Adrenal gland (tissue), 12 donors: ENCODE measurements around the gene PIK3R2. TPM values are rescaled to one million over a fixed set of nuclear protein-coding genes. Genes with fewer than 3 reads are reported as not detected.

Experiments
- DNase-seq, 7 donors: peaks; one replicate each; pipeline ENCODE4 v3.0.0-alpha.2; 2019 to 2020
- H3K27ac ChIP-seq, 5 donors: fragments of 200-600 bp; sonication (generic) in 4 of 5; 1 replicate in 3 of 5; 2 replicates in 2 of 5; pipeline versions ENCODE4 v1.5.1 to v1.8.0; 2016 to 2020; ENCODE audit warnings: mild to moderate bottlenecking in 1 of 5
- H3K27me3 ChIP-seq: fragments of 200-600 bp; 2 replicates; pipeline ENCODE4 v1.8.0; 2021
- H3K36me3 ChIP-seq, 2 donors: fragments of 200-600 bp; replicated peaks in 1 of 2; 1 replicate in 1 of 2; 2 replicates in 1 of 2; pipeline versions ENCODE4 v1.5.1 to v1.8.0; 2018 to 2022
- H3K4me1 ChIP-seq, 2 donors: fragments of 200-600 bp; replicated peaks in 1 of 2; 1 replicate in 1 of 2; 2 replicates in 1 of 2; pipeline versions ENCODE4 v1.5.1 to v1.8.0; 2018 to 2021
- H3K4me3 ChIP-seq, 4 donors: fragments of 200-600 bp; sonication (generic) in 3 of 4; one replicate each; pipeline ENCODE4 v1.5.1; 2016 to 2018
- H3K9me3 ChIP-seq, 3 donors: fragments of 200-600 bp; sonication (generic) in 1 of 3; replicated peaks in 1 of 3; 1 replicate in 2 of 3; 2 replicates in 1 of 3; pipeline versions ENCODE4 v1.5.1 to v1.8.0; 2016 to 2021
- CTCF ChIP-seq, 6 experiments: fragments of 450-650 bp in 4 of 6; fragments of 200-600 bp in 2 of 6; sonication (generic) in 1 of 6; IDR thresholded peaks; 1 replicate in 5 of 6; 2 replicates in 1 of 6; pipeline versions ENCODE4 v1.5.1 to v1.8.0; 2016 to 2021; ENCODE audit warnings: antibody characterized with exemption in 6 of 6, mild to moderate bottlenecking in 2 of 6, moderate library complexity in 1 of 6
- POLR2A ChIP-seq, 2 donors: fragments of 450-650 bp; IDR thresholded peaks; one replicate each; pipeline ENCODE4 v1.6.1; 2017; ENCODE audit warnings: antibody characterized with exemption in 2 of 2, mild to moderate bottlenecking in 2 of 2, moderate library complexity in 1 of 2
- WGBS, 4 donors: extraction: QIAGEN DNeasy Blood & Tissue Kit in 2 of 4; methylation state at CpG; one replicate each; pipeline versions ENCODE4 v1.1.5 to v1.1.7; 2013 to 2017; 5-methylcytosine and 5-hydroxymethylcytosine counted together
- intact Hi-C, 2 donors: fragments of 100-400 bp; cut with DNase I; formaldehyde crosslinking; loops; one replicate each; pipeline versions ENCODE4 v1.14.1 to v1.15.0; 2022 to 2023
- polyA plus RNA-seq, 3 donors: library from polyadenylated mRNA; stranded (reverse); fragments of 200-250 nt in 2 of 3; fragments of 350-450 nt in 1 of 3; fragmentation: Illumina TruSeq in 1 of 3; extraction: RNeasy Lipid Tissue Mini Kit (QIAGEN cat#74804) in 1 of 3; gene quantifications; one replicate each; pipeline ENCODE4 v1.2.3, GENCODE V29; 2013 to 2014
- small RNA-seq, 2 donors: library from RNA; depleted of rRNA; stranded (forward); fragments of <200 nt; gene quantifications; one replicate each; pipeline ENCODE3, GENCODE V24; 2016
- total RNA-seq, 9 donors: library from RNA; depleted of rRNA in 4 of 9; stranded (reverse); fragments of >200 nt in 4 of 9; fragments of 120-200 nt in 1 of 9; fragmentation: NEBNext Ultra II Directional in 1 of 9; extraction: Animal tissue kit (Norgen Biotek cat#: 25700) in 1 of 9; gene quantifications; one replicate each; pipeline versions ENCODE4 v1.1.0 to v1.2.4, GENCODE V29; 2013 to 2023
- donor health status: healthy with polysubstance abuse.
- donor health status: Bipolar disorder and iron deficiency.
- donor health status: DM: yes; HTN: yes; CAD: no.
- donor health status: DM: no; HTN: no; CAD: no.
- donor health status: DM: no; HTN: no; CAD: no.
- donor health status: DM: yes; HTN: yes; CAD: no.

PIK3R2 gene
- total and polyA plus RNA-seq, 12 donors: 6.7 to 124 (median 58.5) TPM

- Histone ChIP-seq H3K27ac (no peak overlapping the region), H3K4me3 (no peak overlapping the region), H3K4me1 (no peaks in the 10 kb centered on the region), H3K9me3 (no peaks in the 10 kb centered on the region), H3K27me3 (no peaks in the 10 kb centered on the region), H3K36me3 (no peaks in the 10 kb centered on the region)
- TF ChIP-seq CTCF (IDR thresholded peaks at IDR 0.05): no peak
- no peak for TF ChIP-seq POLR2A (IDR thresholded peaks at IDR 0.05)
- intact Hi-C loops: loop anchor here in 1 of 2 donors (5.0 kb wide), 1 partner anchor 41 kb away; a partner anchor contains a TSS
- DNase-seq: no peak
- WGBS, 4 donors: 86 to 94% (median 92%) methylated on average over 7 to 8 of the region's 8 CpGs
These were observed 63.8 kb downstream of the PIK3R2 start for GRCh38 chr19:18216789-18217188.

DNA sequence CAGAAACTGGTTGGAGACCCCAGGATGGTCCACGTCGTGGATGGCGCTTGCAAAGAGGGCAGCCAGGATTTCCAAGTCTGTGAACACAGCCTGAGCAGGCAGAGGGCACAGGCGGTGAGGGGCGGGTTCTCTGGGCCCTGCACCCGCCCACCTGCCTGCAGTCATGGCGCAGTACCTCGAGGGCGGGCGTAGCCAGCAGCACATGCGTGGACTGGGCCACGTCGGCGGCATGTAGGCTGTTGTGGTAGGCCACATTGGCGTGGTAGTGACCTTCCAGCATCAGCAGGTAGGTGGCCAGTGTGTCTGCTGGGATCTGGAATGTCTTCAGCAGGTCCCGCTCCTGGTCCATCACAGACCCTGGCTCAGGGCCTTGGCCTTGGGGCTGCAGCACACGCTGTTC, 65.2 kb downstream of the PIK3R2 start:
- Histone ChIP-seq H3K4me3 (no peak overlapping the region), H3K9me3 (no peaks in the 10 kb centered on the region), H3K27me3 (peaks cover 3% of the 10 kb centered on the region), H3K4me1 (no peaks in the 10 kb centered on the region), H3K27ac (no peak overlapping the region), H3K36me3 (no peaks in the 10 kb centered on the region)
- TF ChIP-seq POLR2A (IDR thresholded peaks at IDR 0.05) (no peak), CTCF (IDR thresholded peaks at IDR 0.05) (no peak)
- intact Hi-C loops: loop anchor here in 1 of 2 donors (5.0 kb wide), 1 partner anchor 39 kb away; a partner anchor contains a TSS
- no peak for DNase-seq
- 59 to 89% (median 83%) methylated on average over 4 to 17 of the region's 17 CpGs for WGBS, 4 donors

- H3K27ac ChIP-seq: no peak overlapping the region
- no peaks in the 10 kb centered on the region for H3K4me1 ChIP-seq
- H3K36me3 ChIP-seq: no peaks in the 10 kb centered on the region
- H3K27me3 ChIP-seq: peaks cover 3% of the 10 kb centered on the region
- intact Hi-C loops: loop anchor here in 1 of 2 donors (5.0 kb wide), 1 partner anchor 39 kb away; a partner anchor contains a TSS
- WGBS, 4 donors: 81 to 91% (median 83%) methylated on average over 3 of the region's 3 CpGs
- no peak overlapping the region for H3K4me3 ChIP-seq
- H3K9me3 ChIP-seq: no peaks in the 10 kb centered on the region
- TF ChIP-seq CTCF (IDR thresholded peaks at IDR 0.05) (no peak), POLR2A (IDR thresholded peaks at IDR 0.05) (no peak)
- no peak for DNase-seq
These were observed 65.6 kb downstream of the PIK3R2 start for GRCh38 chr19:18218600-18218999.

Small RNAs within 50 kb of the gene (small RNA-seq; reads per million reads assigned to genes)
- 0 reads per million in 2 donors for gene IFI30

Other genes starting within 250 kb of the PIK3R2 start
- 10 to 100 TPM; 25.8 to 70.0 (median 64.0) TPM for gene CCDC124, start 220.1 kb upstream of the PIK3R2 start, total RNA-seq
- gene CCDC124, start 220.1 kb upstream of the PIK3R2 start, polyA plus RNA-seq: 100 to 1,000 TPM in 2 of 3 donors, 10 to 100 TPM in 1; 11.3 to 143 (median 114) TPM
- 1 to 10 TPM in 1 of 9 donors, under 1 TPM in 7, not detected in 1; 0.22 to 2.5 (median 0.70) TPM for gene KCNN1, start 186.1 kb upstream of the PIK3R2 start, total RNA-seq
- gene KCNN1, start 186.1 kb upstream of the PIK3R2 start, polyA plus RNA-seq: under 1 TPM in 2 of 3 donors, not detected in 1; 0.16 to 0.47 TPM
- gene ARRDC2, start 145.0 kb upstream of the PIK3R2 start, total RNA-seq: 10 to 100 TPM in 7 of 9 donors, 1 to 10 TPM in 2; 2.5 to 27.4 (median 15.8) TPM
- gene ARRDC2, start 145.0 kb upstream of the PIK3R2 start, polyA plus RNA-seq: 10 to 100 TPM in 2 of 3 donors, 1 to 10 TPM in 1; 2.7 to 54.3 (median 20.8) TPM
- 1 to 10 TPM in 7 of 9 donors, under 1 TPM in 1, not detected in 1; 0.28 to 7.4 (median 2.1) TPM for gene IL12RB1, start 66.2 kb upstream of the PIK3R2 start, total RNA-seq
- 1 to 10 TPM in 2 of 3 donors, under 1 TPM in 1; 0.84 to 1.8 (median 1.1) TPM for gene IL12RB1, start 66.2 kb upstream of the PIK3R2 start, polyA plus RNA-seq
- 10 to 100 TPM in 6 of 9 donors, 1 to 10 TPM in 3; 1.6 to 18.6 (median 11.7) TPM for gene MAST3, start 55.4 kb upstream of the PIK3R2 start, total RNA-seq
- 10 to 100 TPM in 1 of 3 donors, 1 to 10 TPM in 2; 1.8 to 19.1 (median 7.1) TPM for gene MAST3, start 55.4 kb upstream of the PIK3R2 start, polyA plus RNA-seq
- gene IFI30, start 20.6 kb downstream of the PIK3R2 start, total RNA-seq: 100 to 1,000 TPM; 103 to 372 (median 169) TPM
- 100 to 1,000 TPM in 2 of 3 donors, 10 to 100 TPM in 1; 99.2 to 268 (median 158) TPM for gene IFI30, start 20.6 kb downstream of the PIK3R2 start, polyA plus RNA-seq
- 10 to 100 TPM; 10.3 to 47.4 (median 20.7) TPM for gene MPV17L2, start 40.1 kb downstream of the PIK3R2 start, total RNA-seq
- gene MPV17L2, start 40.1 kb downstream of the PIK3R2 start, polyA plus RNA-seq: 10 to 100 TPM; 21.1 to 41.4 (median 40.8) TPM
- gene RAB3A, start 50.9 kb downstream of the PIK3R2 start, total RNA-seq: 10 to 100 TPM in 3 of 9 donors, 1 to 10 TPM in 6; 2.3 to 32.3 (median 6.6) TPM
- 10 to 100 TPM in 1 of 3 donors, 1 to 10 TPM in 2; 4.0 to 16.6 (median 5.8) TPM for gene RAB3A, start 50.9 kb downstream of the PIK3R2 start, polyA plus RNA-seq
- gene PDE4C, start 73.3 kb downstream of the PIK3R2 start, total RNA-seq: 1 to 10 TPM in 2 of 9 donors, under 1 TPM in 7; 0.11 to 1.7 (median 0.39) TPM
- gene PDE4C, start 73.3 kb downstream of the PIK3R2 start, polyA plus RNA-seq: 1 to 10 TPM in 1 of 3 donors, under 1 TPM in 1, not detected in 1; 0.77 to 2.4 TPM
- gene IQCN, start 121.3 kb downstream of the PIK3R2 start, total RNA-seq: 1 to 10 TPM in 8 of 9 donors, under 1 TPM in 1; 0.30 to 5.4 (median 2.7) TPM
- 10 to 100 TPM in 1 of 3 donors, 1 to 10 TPM in 1, under 1 TPM in 1; 0.59 to 45.2 (median 6.0) TPM for gene IQCN, start 121.3 kb downstream of the PIK3R2 start, polyA plus RNA-seq
- 100 to 1,000 TPM in 8 of 9 donors, 10 to 100 TPM in 1; 61.9 to 533 (median 350) TPM for gene JUND, start 128.5 kb downstream of the PIK3R2 start, total RNA-seq
- 100 to 1,000 TPM in 2 of 3 donors, 10 to 100 TPM in 1; 35.9 to 226 (median 104) TPM for gene JUND, start 128.5 kb downstream of the PIK3R2 start, polyA plus RNA-seq
- gene LSM4, start 169.9 kb downstream of the PIK3R2 start, total RNA-seq: 100 to 1,000 TPM; 107 to 290 (median 169) TPM
- 100 to 1,000 TPM; 105 to 195 (median 120) TPM for gene LSM4, start 169.9 kb downstream of the PIK3R2 start, polyA plus RNA-seq
- gene PGPEP1, start 187.4 kb downstream of the PIK3R2 start, total RNA-seq: 10 to 100 TPM; 19.0 to 89.2 (median 58.5) TPM
- gene PGPEP1, start 187.4 kb downstream of the PIK3R2 start, polyA plus RNA-seq: 10 to 100 TPM; 20.3 to 46.1 (median 21.1) TPM
- gene GDF15, start 233.0 kb downstream of the PIK3R2 start, total RNA-seq: 10 to 100 TPM in 4 of 9 donors, 1 to 10 TPM in 4, under 1 TPM in 1; 0.90 to 29.2 (median 6.2) TPM
- gene GDF15, start 233.0 kb downstream of the PIK3R2 start, polyA plus RNA-seq: 1 to 10 TPM in 2 of 3 donors, under 1 TPM in 1; 0.33 to 5.3 (median 2.6) TPM
- gene LRRC25, start 244.5 kb downstream of the PIK3R2 start, total RNA-seq: 10 to 100 TPM in 7 of 9 donors, 1 to 10 TPM in 2; 1.5 to 38.2 (median 21.6) TPM
- gene LRRC25, start 244.5 kb downstream of the PIK3R2 start, polyA plus RNA-seq: 10 to 100 TPM in 1 of 3 donors, 1 to 10 TPM in 2; 5.1 to 18.4 (median 8.5) TPM